Measurements from ENCODE around the gene LRRC42. TPM values are rescaled to one million over a fixed set of nuclear protein-coding genes. Genes with fewer than 3 reads are reported as not detected.
A peak's percentile ranks its signal among the peaks of the same experiment; 100 is the strongest.

Gene LRRC42, protein sequence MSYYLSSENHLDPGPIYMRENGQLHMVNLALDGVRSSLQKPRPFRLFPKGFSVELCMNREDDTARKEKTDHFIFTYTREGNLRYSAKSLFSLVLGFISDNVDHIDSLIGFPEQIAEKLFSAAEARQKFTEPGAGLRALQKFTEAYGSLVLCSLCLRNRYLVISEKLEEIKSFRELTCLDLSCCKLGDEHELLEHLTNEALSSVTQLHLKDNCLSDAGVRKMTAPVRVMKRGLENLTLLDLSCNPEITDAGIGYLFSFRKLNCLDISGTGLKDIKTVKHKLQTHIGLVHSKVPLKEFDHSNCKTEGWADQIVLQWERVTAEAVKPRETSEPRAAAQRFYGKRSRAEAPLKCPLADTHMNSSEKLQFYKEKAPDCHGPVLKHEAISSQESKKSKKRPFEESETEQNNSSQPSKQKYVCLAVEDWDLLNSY
- total RNA-seq = 10 to 100 TPM in 1 of 2 donors, 1 to 10 TPM in 1; 9.8 to 10.4 TPM
- polyA plus RNA-seq = 10 to 100 TPM; 11.4 to 14.8 TPM

DNA sequence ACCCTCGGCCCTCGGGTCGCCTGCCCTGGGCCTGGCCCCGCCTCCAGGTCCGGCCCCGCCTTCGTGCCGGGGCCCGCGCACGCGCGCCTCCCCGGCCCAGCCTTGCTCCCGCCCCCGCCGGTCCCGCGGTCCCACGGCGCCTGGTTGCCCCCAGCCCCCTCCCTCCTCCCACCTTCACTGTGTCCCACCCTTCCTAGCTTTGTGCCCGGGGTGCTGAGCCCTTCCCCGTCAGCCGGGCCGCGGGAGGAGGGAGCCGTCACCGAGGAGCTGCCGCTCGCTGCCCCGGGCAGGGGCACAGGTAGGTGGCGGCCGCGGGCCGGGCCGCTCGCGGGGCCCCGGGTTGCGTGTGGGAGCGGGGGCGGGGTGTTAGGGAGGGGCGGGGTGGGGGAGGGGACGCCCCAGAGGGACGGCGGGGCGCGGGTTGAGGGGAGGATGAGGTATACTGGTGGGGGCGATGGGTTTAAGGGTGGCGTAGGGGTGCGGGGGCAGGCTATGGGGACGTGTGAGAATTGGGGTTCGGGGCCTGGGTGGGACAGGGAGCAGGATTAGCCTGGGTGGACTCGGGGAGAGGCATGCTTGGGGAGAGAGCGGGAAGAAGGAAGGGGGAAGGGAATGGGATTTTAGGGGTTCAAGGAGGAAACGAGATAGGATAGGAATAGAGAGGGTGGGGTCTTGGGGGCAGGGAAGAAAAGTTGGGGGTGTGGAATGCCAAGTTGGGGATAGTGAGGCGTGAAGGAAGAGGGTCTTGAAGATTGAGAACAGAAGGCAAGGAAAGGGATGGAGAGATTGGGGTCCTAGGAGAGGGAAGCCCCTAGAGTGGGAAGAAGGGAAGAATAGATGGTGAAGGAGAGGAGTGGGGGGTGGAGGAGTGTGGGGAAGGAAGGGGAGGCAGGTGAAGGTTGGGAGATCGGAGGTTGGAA lies at the start of gene LRRC42:
Gene LRRC42, plus strand, starts transcription at position 99 of the 920 bp plus-strand sequence. CDS start 5,650 bp downstream, outside the sequence.
- no peaks in the 10 kb centered on the region for H3K9me3 ChIP-seq (ENCODE audit: control insufficient read depth in 4 of 4, low read length in 3 of 4)
- peak within 1 kb of the TSS; percentile 82 to 98 (median 96) for H3K4me3 ChIP-seq (ENCODE audit: low read depth in 1 of 3, low read length in 3 of 3)
- TF ChIP-seq, protein P1, sequence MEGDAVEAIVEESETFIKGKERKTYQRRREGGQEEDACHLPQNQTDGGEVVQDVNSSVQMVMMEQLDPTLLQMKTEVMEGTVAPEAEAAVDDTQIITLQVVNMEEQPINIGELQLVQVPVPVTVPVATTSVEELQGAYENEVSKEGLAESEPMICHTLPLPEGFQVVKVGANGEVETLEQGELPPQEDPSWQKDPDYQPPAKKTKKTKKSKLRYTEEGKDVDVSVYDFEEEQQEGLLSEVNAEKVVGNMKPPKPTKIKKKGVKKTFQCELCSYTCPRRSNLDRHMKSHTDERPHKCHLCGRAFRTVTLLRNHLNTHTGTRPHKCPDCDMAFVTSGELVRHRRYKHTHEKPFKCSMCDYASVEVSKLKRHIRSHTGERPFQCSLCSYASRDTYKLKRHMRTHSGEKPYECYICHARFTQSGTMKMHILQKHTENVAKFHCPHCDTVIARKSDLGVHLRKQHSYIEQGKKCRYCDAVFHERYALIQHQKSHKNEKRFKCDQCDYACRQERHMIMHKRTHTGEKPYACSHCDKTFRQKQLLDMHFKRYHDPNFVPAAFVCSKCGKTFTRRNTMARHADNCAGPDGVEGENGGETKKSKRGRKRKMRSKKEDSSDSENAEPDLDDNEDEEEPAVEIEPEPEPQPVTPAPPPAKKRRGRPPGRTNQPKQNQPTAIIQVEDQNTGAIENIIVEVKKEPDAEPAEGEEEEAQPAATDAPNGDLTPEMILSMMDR (IDR thresholded peaks at IDR 0.05; ENCODE audit: low read depth, low read length, missing input control) = no peak
- TF ChIP-seq, protein P2, sequence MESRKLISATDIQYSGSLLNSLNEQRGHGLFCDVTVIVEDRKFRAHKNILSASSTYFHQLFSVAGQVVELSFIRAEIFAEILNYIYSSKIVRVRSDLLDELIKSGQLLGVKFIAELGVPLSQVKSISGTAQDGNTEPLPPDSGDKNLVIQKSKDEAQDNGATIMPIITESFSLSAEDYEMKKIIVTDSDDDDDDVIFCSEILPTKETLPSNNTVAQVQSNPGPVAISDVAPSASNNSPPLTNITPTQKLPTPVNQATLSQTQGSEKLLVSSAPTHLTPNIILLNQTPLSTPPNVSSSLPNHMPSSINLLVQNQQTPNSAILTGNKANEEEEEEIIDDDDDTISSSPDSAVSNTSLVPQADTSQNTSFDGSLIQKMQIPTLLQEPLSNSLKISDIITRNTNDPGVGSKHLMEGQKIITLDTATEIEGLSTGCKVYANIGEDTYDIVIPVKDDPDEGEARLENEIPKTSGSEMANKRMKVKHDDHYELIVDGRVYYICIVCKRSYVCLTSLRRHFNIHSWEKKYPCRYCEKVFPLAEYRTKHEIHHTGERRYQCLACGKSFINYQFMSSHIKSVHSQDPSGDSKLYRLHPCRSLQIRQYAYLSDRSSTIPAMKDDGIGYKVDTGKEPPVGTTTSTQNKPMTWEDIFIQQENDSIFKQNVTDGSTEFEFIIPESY (IDR thresholded peaks at IDR 0.05) = no peak
- TF ChIP-seq NR2F2 (IDR thresholded peaks at IDR 0.05) (no peak), FOXA1 (IDR thresholded peaks at IDR 0.05) (no peak)
- H3K4me1 ChIP-seq (ENCODE audit: control insufficient read depth in 4 of 4, insufficient read depth in 4 of 4, low read length in 3 of 4) = peaks cover 2 to 21% (median 17%) of the 10 kb centered on the region in 4 donors
- H3K27ac ChIP-seq (ENCODE audit: low read depth in 1 of 2, low read length in 2 of 2) = peak within 1 kb of the TSS; percentile 90 to 91
- no peaks in the 10 kb centered on the region for H3K27me3 ChIP-seq (ENCODE audit: control insufficient read depth in 4 of 4, insufficient read depth in 4 of 4, low read length in 3 of 4)
- no peaks in the 10 kb centered on the region for H3K36me3 ChIP-seq (ENCODE audit: control insufficient read depth in 4 of 4, insufficient read depth in 3 of 4, low read depth in 1 of 4, low read length in 3 of 4)
- 1% methylated on average over 58 of the region's 58 CpGs for WGBS
- DNase-seq (ENCODE audit: low spot score) = no peak
- peak within 1 kb of the TSS; percentile 35 to 89 for H3K9ac ChIP-seq (ENCODE audit: low read depth in 1 of 2, low read length in 2 of 2)

DNA sequence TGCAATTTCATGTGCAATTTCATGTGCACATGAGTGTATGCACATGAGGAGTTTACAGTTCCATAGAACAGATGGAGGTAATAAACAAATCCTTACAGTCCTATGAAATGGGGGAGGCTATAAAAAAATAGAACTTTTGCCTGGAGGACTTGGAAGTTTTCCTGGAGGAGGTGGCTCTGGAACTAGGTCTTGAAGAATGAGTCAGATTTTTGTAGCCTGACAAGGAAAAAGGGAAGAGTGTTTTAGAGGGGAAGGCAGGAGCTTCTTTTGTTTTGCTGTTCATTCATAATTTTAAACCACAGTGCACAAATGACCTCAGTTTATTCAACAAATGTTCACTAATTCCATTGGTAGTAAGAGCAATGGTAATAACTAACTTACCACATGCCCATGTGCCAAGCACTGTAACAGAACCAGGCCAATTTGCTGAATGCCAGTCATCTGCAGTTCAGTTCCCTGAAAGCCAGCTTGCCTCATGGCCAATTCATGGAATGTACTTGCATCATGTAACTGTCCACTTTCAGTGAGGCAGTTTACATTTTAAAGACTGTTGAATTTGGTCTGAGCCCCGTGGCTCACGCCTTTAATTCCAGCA lies 49.4 kb upstream of the LRRC42 start:
- Histone ChIP-seq H3K9ac (ENCODE audit: low read depth in 1 of 2, low read length in 2 of 2) (peak overlapping the region; percentile 4 to 6), H3K4me1 (ENCODE audit: control insufficient read depth in 4 of 4, insufficient read depth in 4 of 4, low read length in 3 of 4) (peaks cover 12 to 62% (median 53%) of the 10 kb centered on the region in 4 donors), H3K27ac (ENCODE audit: low read depth in 1 of 2, low read length in 2 of 2) (peak overlapping the region; percentile 63 to 73), H3K36me3 (ENCODE audit: control insufficient read depth in 4 of 4, insufficient read depth in 3 of 4, low read depth in 1 of 4, low read length in 3 of 4) (no peaks in the 10 kb centered on the region), H3K9me3 (ENCODE audit: control insufficient read depth in 4 of 4, low read length in 3 of 4) (no peaks in the 10 kb centered on the region), H3K4me3 (ENCODE audit: low read depth in 1 of 3, low read length in 3 of 3) (peak overlapping the region in 1 of 3 donors; percentile 84), H3K27me3 (ENCODE audit: control insufficient read depth in 4 of 4, insufficient read depth in 4 of 4, low read length in 3 of 4) (no peaks in the 10 kb centered on the region)
- no peak for DNase-seq (ENCODE audit: low spot score)
- WGBS = 29% methylated on average over 2 of the region's 2 CpGs
- TF ChIP-seq, protein P2 (IDR thresholded peaks at IDR 0.05) = no peak
- TF ChIP-seq FOXA1 (IDR thresholded peaks at IDR 0.05) (no peak), JUND (IDR thresholded peaks at IDR 0.05) (peak; percentile 19 to 58), FOXA2 (IDR thresholded peaks at IDR 0.05) (no peak), HNF4G (IDR thresholded peaks at IDR 0.05) (no peak), YY1 (IDR thresholded peaks at IDR 0.05) (no peak), GABPA (IDR thresholded peaks at IDR 0.05 in 1 of 2, conservative IDR thresholded peaks at IDR 0.05 in 1 of 2) (no peak), TAF1 (conservative IDR thresholded peaks at IDR 0.05) (peak; percentile 39), HNF4A (conservative IDR thresholded peaks at IDR 0.05) (peak; percentile 63 to 70), RAD21 (IDR thresholded peaks at IDR 0.05) (peak in 1 of 2 donors; percentile 39), NR2F2 (IDR thresholded peaks at IDR 0.05) (no peak)
- TF ChIP-seq, protein P3, sequence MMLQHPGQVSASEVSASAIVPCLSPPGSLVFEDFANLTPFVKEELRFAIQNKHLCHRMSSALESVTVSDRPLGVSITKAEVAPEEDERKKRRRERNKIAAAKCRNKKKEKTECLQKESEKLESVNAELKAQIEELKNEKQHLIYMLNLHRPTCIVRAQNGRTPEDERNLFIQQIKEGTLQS (IDR thresholded peaks at IDR 0.05) = peak; percentile 92
- TF ChIP-seq, protein P1 (IDR thresholded peaks at IDR 0.05; ENCODE audit: low read depth, low read length, missing input control) = no peak
- TF ChIP-seq, protein P4, sequence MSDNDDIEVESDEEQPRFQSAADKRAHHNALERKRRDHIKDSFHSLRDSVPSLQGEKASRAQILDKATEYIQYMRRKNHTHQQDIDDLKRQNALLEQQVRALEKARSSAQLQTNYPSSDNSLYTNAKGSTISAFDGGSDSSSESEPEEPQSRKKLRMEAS (IDR thresholded peaks at IDR 0.05) = peak; percentile 76
